IMR-90 (cell line): ENCODE data around the gene FGGY. TPM values are rescaled to one million over a fixed set of nuclear protein-coding genes. Genes with fewer than 3 reads are reported as not detected.

Experiments
- ATAC-seq: fragments of 200-7000 bp; cut with Tn5 transposase; 2 replicates; pipeline ENCODE4 v1.9.1; 2020; ENCODE audit warnings: low read depth, mild to moderate bottlenecking, moderate library complexity
- BruUV-seq: library from RNA; stranded (reverse); fragments of 400-500 nt; replicated peaks from 2 replicates; lab custom pipeline; 2021; lab: Mats Ljungman, UMichigan
- CTCF ChIA-PET: fragments of 300-600 bp; formaldehyde crosslinking; extraction: SDS; loops from one replicate; lab custom pipeline; 2021; ENCODE audit warnings: antibody characterized with exemption; lab: Yijun Ruan, JAX
- POLR2A ChIA-PET: fragments of 300-600 bp; sonication (Branson Sonifier 250); formaldehyde crosslinking; loops from one replicate; lab custom pipeline; 2022; ENCODE audit warnings: antibody characterized with exemption; ENCODE audit not compliant: unreplicated experiment; lab: Charles Lee
- DNase-seq: peaks from one replicate; pipeline ENCODE4 v3.0.0; 2013
- H2AFZ ChIP-seq: replicated peaks from 2 replicates; pipeline ENCODE3; 2013; ENCODE audit warnings: low read length, mild to moderate bottlenecking; ENCODE audit not compliant: poor library complexity
- H2AK5ac ChIP-seq: 2 replicates; pipeline ENCODE4 v1.6.1; 2013; ENCODE audit warnings: low read depth, low read length, inconsistent platforms
- H2AK9ac ChIP-seq: replicated peaks from 2 replicates; pipeline ENCODE3; 2013; ENCODE audit warnings: mild to moderate bottlenecking, low read depth, low read length, moderate library complexity; ENCODE audit not compliant: poor library complexity
- H2BK120ac ChIP-seq: 2 replicates; pipeline ENCODE4 v1.6.1; 2013; ENCODE audit warnings: low read depth, low read length, inconsistent platforms
- H2BK15ac ChIP-seq: 3 replicates; pipeline ENCODE4 v1.6.1; 2013; ENCODE audit warnings: low read depth, low read length, inconsistent platforms
- H2BK20ac ChIP-seq: 2 replicates; pipeline ENCODE4 v1.6.1; 2013; ENCODE audit warnings: low read depth, mild to moderate bottlenecking, inconsistent platforms, low read length, moderate library complexity
- H2BK5ac ChIP-seq: 2 replicates; pipeline ENCODE4 v1.6.1; 2013; ENCODE audit warnings: mild to moderate bottlenecking, low read depth, low read length, inconsistent platforms; ENCODE audit not compliant: poor library complexity, severe bottlenecking
- H3K14ac ChIP-seq: replicated peaks from 2 replicates; pipeline ENCODE4 v1.6.1; 2013; ENCODE audit warnings: low read depth, low read length, inconsistent platforms
- H3K18ac ChIP-seq: 2 replicates; pipeline ENCODE4 v1.6.1; 2013; ENCODE audit warnings: low read depth, low read length, control low read depth
- H3K23ac ChIP-seq: 2 replicates; pipeline ENCODE4 v1.6.1; 2013; ENCODE audit warnings: low read depth, low read length, inconsistent platforms
- H3K27ac ChIP-seq: 2 replicates; pipeline ENCODE4 v1.5.1; 2013; ENCODE audit warnings: mild to moderate bottlenecking, control low read depth, low read length; ENCODE audit not compliant: insufficient read depth
- H3K27me3 ChIP-seq: 2 replicates; pipeline ENCODE4 v1.6.1; 2013; ENCODE audit warnings: low read length; ENCODE audit not compliant: control insufficient read depth, insufficient read depth
- H3K36me3 ChIP-seq: 2 replicates; pipeline ENCODE4 v1.6.1; 2013; ENCODE audit warnings: low read length, mixed read lengths; ENCODE audit not compliant: control insufficient read depth, insufficient read depth
- H3K4ac ChIP-seq: 2 replicates; pipeline ENCODE4 v1.6.1; 2013; ENCODE audit warnings: low read depth, low read length, inconsistent platforms
- H3K4me1 ChIP-seq: 2 replicates; pipeline ENCODE4 v1.6.1; 2013; ENCODE audit warnings: low read length, mixed read lengths; ENCODE audit not compliant: control insufficient read depth, insufficient read depth
- H3K4me2 ChIP-seq: 2 replicates; pipeline ENCODE4 v1.6.1; 2013; ENCODE audit warnings: low read depth, mild to moderate bottlenecking, control low read depth, low read length, moderate library complexity
- H3K4me3 ChIP-seq: 2 replicates; pipeline ENCODE4 v1.5.1; 2013; ENCODE audit warnings: low read depth, mild to moderate bottlenecking, control low read depth, low read length, moderate library complexity; ENCODE audit not compliant: insufficient read depth
- H3K56ac ChIP-seq: 2 replicates; pipeline ENCODE4 v1.6.1; 2013; ENCODE audit warnings: low read length, inconsistent platforms; ENCODE audit not compliant: insufficient read depth; ENCODE audit errors: extremely low read depth
- H3K79me1 ChIP-seq, 2 experiments: 2 replicates each; pipeline ENCODE4 v1.6.1; 2013; ENCODE audit warnings: low read length in 2 of 2, inconsistent platforms in 1 of 2, low read depth in 1 of 2
- H3K9ac ChIP-seq: 2 replicates; pipeline ENCODE4 v1.6.1; 2013; ENCODE audit warnings: low read depth, low read length, control low read depth
- H3K9me1 ChIP-seq: 2 replicates; pipeline ENCODE4 v1.6.1; 2013; ENCODE audit warnings: low read length, inconsistent platforms; ENCODE audit not compliant: insufficient read depth
- H3K9me3 ChIP-seq: 2 replicates; pipeline ENCODE4 v1.6.1; 2013; ENCODE audit warnings: low read length; ENCODE audit not compliant: control insufficient read depth, insufficient read depth
- H4K20me1 ChIP-seq: 2 replicates; pipeline ENCODE4 v1.6.1; 2013; ENCODE audit warnings: low read length, inconsistent platforms; ENCODE audit not compliant: insufficient read depth
- H4K5ac ChIP-seq: 2 replicates; pipeline ENCODE4 v1.6.1; 2013; ENCODE audit warnings: mild to moderate bottlenecking, low read depth, low read length, control low read depth
- H4K8ac ChIP-seq, 2 experiments: 2 replicates each; pipeline ENCODE4 v1.6.1; 2013; ENCODE audit warnings: low read depth in 2 of 2, low read length in 2 of 2, control low read depth in 1 of 2, inconsistent platforms in 1 of 2
- H4K91ac ChIP-seq: 2 replicates; pipeline ENCODE4 v1.6.1; 2013; ENCODE audit warnings: low read depth, low read length, inconsistent platforms; ENCODE audit not compliant: insufficient read depth
- BHLHE40 ChIP-seq: fragments of 150-350 bp; IDR thresholded peaks from 2 replicates; pipeline ENCODE4 v1.6.1; 2016; ENCODE audit warnings: mild to moderate bottlenecking, low read depth, low read length
- CEBPB ChIP-seq: IDR thresholded peaks from 2 replicates; pipeline ENCODE4 v1.6.1; 2012; ENCODE audit warnings: low read depth, low read length, improper control_type of control experiment
- CHD1 ChIP-seq: IDR thresholded peaks from 2 replicates; pipeline ENCODE4 v1.6.1; 2012; ENCODE audit warnings: low read depth, low read length, improper control_type of control experiment
- CTCF ChIP-seq: conservative IDR thresholded peaks from 2 replicates; pipeline ENCODE4 v1.5.1; 2012; ENCODE audit warnings: mild to moderate bottlenecking, low read depth, low read length, improper control_type of control experiment
- FOS ChIP-seq: fragments of 150-350 bp; IDR thresholded peaks from 2 replicates; pipeline ENCODE4 v1.6.1; 2016; ENCODE audit warnings: low read depth, low read length
- MAZ ChIP-seq: IDR thresholded peaks from 2 replicates; pipeline ENCODE4 v1.6.1; 2012; ENCODE audit warnings: low read depth, mild to moderate bottlenecking, low read length, improper control_type of control experiment, moderate library complexity, borderline replicate concordance
- MXI1 ChIP-seq: IDR thresholded peaks from 2 replicates; pipeline ENCODE4 v1.6.1; 2012; ENCODE audit warnings: low read depth, mild to moderate bottlenecking, low read length, moderate library complexity, borderline replicate concordance
- NFE2L2 ChIP-seq: fragments of 150-350 bp; IDR thresholded peaks from 2 replicates; pipeline ENCODE4 v1.6.1; 2016; ENCODE audit warnings: low read depth, mild to moderate bottlenecking, low read length
- POLR2A ChIP-seq: IDR thresholded peaks from 2 replicates; pipeline ENCODE4 v1.6.1; 2012; ENCODE audit warnings: mild to moderate bottlenecking, low read depth, low read length
- RAD21 ChIP-seq: IDR thresholded peaks from 2 replicates; pipeline ENCODE4 v1.6.1; 2012; ENCODE audit warnings: low read length, improper control_type of control experiment
- RCOR1 ChIP-seq: IDR thresholded peaks from 2 replicates; pipeline ENCODE4 v1.6.1; 2012; ENCODE audit warnings: mild to moderate bottlenecking, low read length, improper control_type of control experiment; ENCODE audit not compliant: insufficient replicate concordance
- RFX5 ChIP-seq: IDR thresholded peaks from 2 replicates; pipeline ENCODE4 v1.8.0; 2012; ENCODE audit warnings: low read depth, mild to moderate bottlenecking, low read length, moderate library complexity
- WGBS, 2 experiments: methylation state at CpG; one replicate each; pipeline versions ENCODE4 v1.1.5 to v1.1.7; 2013; ENCODE audit warnings: missing lambda C conversion rate in 2 of 2; ENCODE audit not compliant: insufficient read length in 1 of 2; ENCODE audit errors: extremely low coverage in 2 of 2; 5-methylcytosine and 5-hydroxymethylcytosine counted together
- dilution Hi-C: fragments of 300-500 bp; cut with HindIII; formaldehyde crosslinking; loops from one replicate; pipeline ENCODE4 v1.14.3; 2018; ENCODE audit warnings: low sequenced_read_pairs; ENCODE audit not compliant: unreplicated experiment
- in situ Hi-C: fragments of 300-500 bp; cut with MboI; formaldehyde crosslinking; loops from 3 replicates; pipeline ENCODE4 v1.14.3; 2019; ENCODE audit warnings: low sequenced_read_pairs, inconsistent platforms, mixed read lengths
- intact Hi-C: fragments of 100-400 bp; cut with micrococcal nuclease; formaldehyde crosslinking; loops from 2 replicates; pipeline ENCODE4 v1.10.0; 2022
- polyA plus RNA-seq, 3 experiments: library from polyadenylated mRNA; depleted of rRNA; stranded (reverse); fragments of >200 nt; gene quantifications; 2 replicates each; pipeline ENCODE4 v1.2.3, GENCODE V29; 2012; ENCODE audit warnings: low replicate concordance in 1 of 3
- total RNA-seq: library from RNA; depleted of rRNA; stranded (reverse); fragments of >200 nt; gene quantifications from 2 replicates; pipeline ENCODE4 v1.2.3, GENCODE V29; 2012

Gene FGGY
- total and polyA plus RNA-seq, 2 of the 4 experiments (the other 2 are of a cell fraction) = 5.6 to 14.0 TPM

- Histone ChIP-seq H4K8ac (no peak overlapping the region), H3K18ac (no peak overlapping the region), H2BK20ac (no peak overlapping the region), H3K14ac (no peak overlapping the region), H4K20me1 (no peaks in the 10 kb centered on the region), H4K91ac (no peak overlapping the region), H3K9me3 (no peaks in the 10 kb centered on the region), H2BK15ac (peak overlapping the region; percentile 44; the same call in 1 of the 3 replicates), H3K9ac (no peak overlapping the region), H3K4me3 (no peak overlapping the region), H3K27ac (no peak overlapping the region), H2AFZ (peak overlapping the region; percentile 46), H3K79me1 (no peaks in the 10 kb centered on the region), H2BK5ac (no peak overlapping the region), H3K4me2 (no peak overlapping the region), H4K5ac (no peak overlapping the region), H3K4ac (no peak overlapping the region), H2BK120ac (no peak overlapping the region), H3K27me3 (no peaks in the 10 kb centered on the region), H3K36me3 (no peaks in the 10 kb centered on the region), H2AK5ac (no peak overlapping the region), H3K56ac (no peak overlapping the region), H3K9me1 (no peaks in the 10 kb centered on the region), H3K23ac (no peak overlapping the region), H3K4me1 (no peaks in the 10 kb centered on the region; the same call in 1 of the 2 replicates), H2AK9ac (no peak overlapping the region)
- DNase-seq (no peak), ATAC-seq (peak; percentile 29; the same call in 1 of the 2 replicates)
- in situ Hi-C loops (loop anchor here (25.0 kb wide), 1 partner anchor 492 kb away; the partner anchor contains the start of gene JUN), dilution Hi-C loops (no loop called here), intact Hi-C loops (no loop called here)
- ChIA-PET POLR2A (no interaction called here), CTCF (interaction anchor here (0.5 to 0.6 kb wide), 2 partner anchors 140 to 176 kb away, joined by 3 read pairs; no protein-coding TSS in a partner anchor)
- BruUV-seq = no TSS peak
- 100% methylated on average over 2 of the region's 5 CpGs; no CpG with 5 or more reads in 1 of the 2 experiments for WGBS, 2 experiments
- TF ChIP-seq MXI1 (no peak), NFE2L2 (no peak), CEBPB (no peak), FOS (no peak), POLR2A (no peak), CTCF (no peak), RAD21 (no peak), CHD1 (no peak), RFX5 (no peak), RCOR1 (no peak), BHLHE40 (no peak), MAZ (no peak)
Measured at GRCh38 chr1:59279645-59280044, 17.2 kb upstream of the FGGY start.
